DMS114 treated with DMSO at 0.1 percent for 48 hours (cell line): ENCODE data around the gene GATA3.
"Not testable (repeated sequence)": the region's sequence is repeated elsewhere in the genome, so short reads cannot be mapped to it uniquely, and the experiment has no call there.

Source experiments
- DNase-seq: peaks from one replicate; lab custom pipeline; 2025; ENCODE audit not compliant: unreplicated experiment; lab: John Stamatoyannopoulos, UW

Gene GATA3

GRCh38 chr10:8054494-8055407 is at the start of gene GATA3:
TSS of gene GATA3 (plus strand) at chr10:8054688. CDS start at chr10:8055656, 968 bp downstream.
- DNase-seq = peak; percentile 29

- DNase-seq = no peak
These were observed 48.1 kb upstream of the GATA3 start for GRCh38 chr10:8006274-8006999.

- no peak for DNase-seq
These were observed 45.5 kb upstream of the GATA3 start for GRCh38 chr10:8009031-8009430.

GRCh38 chr10:8013006-8013405 is 41.5 kb upstream of the GATA3 start:
- no peak for DNase-seq

GRCh38 chr10:8013619-8014018 is 40.9 kb upstream of the GATA3 start:
- DNase-seq = no peak

GRCh38 chr10:8014649-8015048 is 39.8 kb upstream of the GATA3 start:
- no peak for DNase-seq

- DNase-seq = no peak
These were observed 37.2 kb upstream of the GATA3 start for GRCh38 chr10:8017277-8017676.

- DNase-seq = no peak
These were observed 31.2 kb upstream of the GATA3 start for GRCh38 chr10:8023321-8023720.

GRCh38 chr10:8023851-8024250 is 30.6 kb upstream of the GATA3 start:
- no peak for DNase-seq

GRCh38 chr10:8026349-8027259 is 27.9 kb upstream of the GATA3 start:
- DNase-seq = no peak

- not testable (repeated sequence) for DNase-seq
These were observed 23.3 kb upstream of the GATA3 start for GRCh38 chr10:8031211-8031610.

- no peak for DNase-seq
These were observed 21.9 kb upstream of the GATA3 start for GRCh38 chr10:8032558-8032957.

- DNase-seq = no peak
These were observed 20.5 kb upstream of the GATA3 start for GRCh38 chr10:8033812-8034465.

- no peak for DNase-seq
These were observed 20.0 kb upstream of the GATA3 start for GRCh38 chr10:8034466-8035005.

- DNase-seq = no peak
These were observed 19.4 kb upstream of the GATA3 start for GRCh38 chr10:8035006-8035640.

- DNase-seq = no peak
These were observed 18.6 kb upstream of the GATA3 start for GRCh38 chr10:8035641-8036470.

GRCh38 chr10:8036506-8037198 is 17.8 kb upstream of the GATA3 start:
- DNase-seq = no peak

GRCh38 chr10:8037199-8037801 is 17.2 kb upstream of the GATA3 start:
- DNase-seq = no peak
